Thyroid gland (tissue), 4 donors: ENCODE results near the gene CENPX. TPM values are rescaled to one million over a fixed set of nuclear protein-coding genes. Genes with fewer than 3 reads are reported as not detected.

Source experiments
- DNase-seq, 2 donors: peaks; one replicate each; pipeline ENCODE4 v3.0.0-alpha.2; 2019
- H3K27ac ChIP-seq, 3 donors: fragments of 200-600 bp; sonication (generic); 1 replicate in 2 of 3; 2 replicates in 1 of 3; pipeline ENCODE4 v1.5.1; 2016 to 2019; ENCODE audit warnings: mild to moderate bottlenecking in 1 of 3, moderate library complexity in 1 of 3
- H3K27me3 ChIP-seq: fragments of 200-600 bp; sonication (generic); one replicate; pipeline ENCODE4 v1.5.1; 2019
- H3K36me3 ChIP-seq, 2 donors: fragments of 200-600 bp; sonication (generic); one replicate each; pipeline ENCODE4 v1.5.1; 2016 to 2019
- H3K4me1 ChIP-seq, 2 donors: fragments of 200-600 bp; sonication (generic); one replicate each; pipeline ENCODE4 v1.5.1; 2017 to 2019
- H3K4me3 ChIP-seq, 3 donors: fragments of 200-600 bp; sonication (generic); replicated peaks in 1 of 3; 1 replicate in 2 of 3; 2 replicates in 1 of 3; pipeline ENCODE4 v1.5.1; 2016; ENCODE audit warnings: mild to moderate bottlenecking in 1 of 3
- H3K9me3 ChIP-seq: fragments of 200-600 bp; sonication (generic); one replicate; pipeline ENCODE4 v1.5.1; 2017
- POLR2A ChIP-seq, 2 donors: fragments of 450-650 bp; IDR thresholded peaks; one replicate each; pipeline ENCODE4 v1.6.1; 2017; ENCODE audit warnings: antibody characterized with exemption in 2 of 2, mild to moderate bottlenecking in 2 of 2, moderate library complexity in 1 of 2
- WGBS, 2 donors: methylation state at CpG; one replicate each; pipeline ENCODE4 v1.1.5; 2017; 5-methylcytosine and 5-hydroxymethylcytosine counted together
- intact Hi-C: fragments of 100-400 bp; cut with DNase I; formaldehyde crosslinking; loops from one replicate; pipeline ENCODE4 v1.15.1; 2023
- total RNA-seq, 4 donors: library from RNA; depleted of rRNA; stranded (reverse); fragments of >200 nt; gene quantifications; one replicate each; pipeline ENCODE4 v1.2.3, GENCODE V29; 2016
- TF ChIP-seq, protein P1 (sequence below), 6 experiments: fragments of 200-600 bp in 3 of 6; fragments of 450-650 bp in 3 of 6; sonication (generic) in 3 of 6; IDR thresholded peaks; one replicate each; pipeline ENCODE4 v1.5.1; 2016 to 2019; ENCODE audit warnings: antibody characterized with exemption in 6 of 6, mild to moderate bottlenecking in 2 of 6, inconsistent platforms in 1 of 6, moderate library complexity in 1 of 6

The CENPX gene
- total RNA-seq, 4 donors from 2014 or later: 40.7 to 95.9 (median 78.0) TPM

DNA sequence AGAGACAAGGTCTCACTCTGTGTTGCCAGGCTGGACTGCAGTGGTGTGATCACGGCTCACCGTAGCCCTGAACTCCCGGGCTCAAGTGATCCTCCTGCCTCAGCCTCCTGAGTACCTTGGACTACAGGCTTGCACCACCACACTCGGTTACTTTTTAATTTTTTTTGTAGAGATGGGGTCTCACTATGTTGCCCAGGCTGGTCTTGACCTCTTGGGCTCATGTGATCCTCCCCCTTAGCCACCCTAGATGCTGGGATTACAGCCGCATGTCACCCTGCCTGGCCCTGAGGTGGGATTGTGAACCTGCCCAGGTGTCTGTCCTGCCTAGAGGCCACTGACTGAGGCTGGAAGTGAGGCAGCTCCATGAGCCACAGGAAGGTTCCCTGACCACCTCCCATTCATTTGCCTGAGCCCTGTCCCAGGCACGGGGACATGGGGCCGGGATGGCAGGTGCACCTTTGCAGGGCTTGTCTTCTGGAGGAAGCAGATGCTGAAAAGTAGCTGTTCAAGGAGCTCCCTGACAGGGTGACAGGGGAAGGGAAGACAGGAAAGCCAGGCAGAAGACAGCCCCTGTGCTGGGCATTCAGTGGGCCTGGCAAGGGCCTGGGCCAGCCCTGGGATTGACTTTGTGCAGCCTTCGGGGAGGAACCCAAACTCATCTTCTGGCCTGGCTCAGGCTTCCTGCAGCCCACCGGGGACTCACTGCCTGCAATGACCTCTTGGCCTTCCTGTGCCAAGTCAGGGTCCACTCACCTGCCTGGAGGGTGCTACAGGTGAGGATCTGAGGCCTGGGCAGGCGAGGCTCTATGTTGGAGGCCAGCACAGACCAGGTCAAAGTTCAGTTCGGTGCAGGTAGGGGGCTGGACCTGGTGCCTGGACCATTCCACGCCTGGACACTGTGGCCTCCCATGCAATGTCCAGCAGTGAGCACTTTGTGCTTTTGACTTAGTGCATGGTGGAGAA is 53.5 kb downstream of the CENPX start:
- Histone ChIP-seq H3K4me3 (no peak overlapping the region), H3K4me1 (peaks cover 10 to 15% of the 10 kb centered on the region in 2 donors), H3K27me3 (no peaks in the 10 kb centered on the region), H3K9me3 (no peaks in the 10 kb centered on the region), H3K36me3 (no peaks in the 10 kb centered on the region), H3K27ac (no peak overlapping the region)
- intact Hi-C loops: no loop called here
- no peak for DNase-seq
- 78 to 86% methylated on average over 8 to 11 of the region's 12 CpGs for WGBS, 2 donors
- TF ChIP-seq, protein P1, sequence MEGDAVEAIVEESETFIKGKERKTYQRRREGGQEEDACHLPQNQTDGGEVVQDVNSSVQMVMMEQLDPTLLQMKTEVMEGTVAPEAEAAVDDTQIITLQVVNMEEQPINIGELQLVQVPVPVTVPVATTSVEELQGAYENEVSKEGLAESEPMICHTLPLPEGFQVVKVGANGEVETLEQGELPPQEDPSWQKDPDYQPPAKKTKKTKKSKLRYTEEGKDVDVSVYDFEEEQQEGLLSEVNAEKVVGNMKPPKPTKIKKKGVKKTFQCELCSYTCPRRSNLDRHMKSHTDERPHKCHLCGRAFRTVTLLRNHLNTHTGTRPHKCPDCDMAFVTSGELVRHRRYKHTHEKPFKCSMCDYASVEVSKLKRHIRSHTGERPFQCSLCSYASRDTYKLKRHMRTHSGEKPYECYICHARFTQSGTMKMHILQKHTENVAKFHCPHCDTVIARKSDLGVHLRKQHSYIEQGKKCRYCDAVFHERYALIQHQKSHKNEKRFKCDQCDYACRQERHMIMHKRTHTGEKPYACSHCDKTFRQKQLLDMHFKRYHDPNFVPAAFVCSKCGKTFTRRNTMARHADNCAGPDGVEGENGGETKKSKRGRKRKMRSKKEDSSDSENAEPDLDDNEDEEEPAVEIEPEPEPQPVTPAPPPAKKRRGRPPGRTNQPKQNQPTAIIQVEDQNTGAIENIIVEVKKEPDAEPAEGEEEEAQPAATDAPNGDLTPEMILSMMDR (IDR thresholded peaks at IDR 0.05): no peak
- no peak for TF ChIP-seq POLR2A (IDR thresholded peaks at IDR 0.05)

Other genes with a start within 250 kb of the CENPX start
- not detected for gene GCGR, start 218.7 kb downstream of the CENPX start, total RNA-seq
- 10 to 100 TPM; 55.2 to 88.6 (median 83.7) TPM for gene MCRIP1, start 189.6 kb downstream of the CENPX start, total RNA-seq
- gene PPP1R27, start 187.8 kb downstream of the CENPX start, total RNA-seq: not detected
- 1,000 to 10,000 TPM in 1 of 4 donors, 100 to 1,000 TPM in 3; 548 to 1,124 (median 681) TPM for gene P4HB, start 162.3 kb downstream of the CENPX start, total RNA-seq
- 100 to 1,000 TPM; 115 to 173 (median 164) TPM for gene ARHGDIA, start 151.5 kb downstream of the CENPX start, total RNA-seq
- gene ALYREF, start 131.3 kb downstream of the CENPX start, total RNA-seq: 100 to 1,000 TPM in 1 of 4 donors, 10 to 100 TPM in 3; 55.5 to 106 (median 75.4) TPM
- gene ANAPC11, start 131.2 kb downstream of the CENPX start, total RNA-seq: 100 to 1,000 TPM in 3 of 4 donors, 10 to 100 TPM in 1; 88.8 to 202 (median 169) TPM
- 1 to 10 TPM in 1 of 4 donors, under 1 TPM in 2, not detected in 1; 0.33 to 1.1 (median 0.38) TPM for gene NPB, start 120.6 kb downstream of the CENPX start, total RNA-seq
- 10 to 100 TPM; 30.4 to 36.5 (median 34.2) TPM for gene PCYT2, start 111.5 kb downstream of the CENPX start, total RNA-seq
- gene SIRT7, start 104.7 kb downstream of the CENPX start, total RNA-seq: 10 to 100 TPM in 3 of 4 donors, 1 to 10 TPM in 1; 8.9 to 23.5 (median 15.8) TPM
- 10 to 100 TPM; 28.2 to 51.8 (median 36.4) TPM for gene MAFG, start 95.1 kb downstream of the CENPX start, total RNA-seq
- gene PYCR1, start 85.6 kb downstream of the CENPX start, total RNA-seq: 10 to 100 TPM in 2 of 4 donors, 1 to 10 TPM in 2; 5.5 to 29.2 (median 13.9) TPM
- not detected for gene MYADML2, start 75.6 kb downstream of the CENPX start, total RNA-seq
- under 1 TPM in 1 of 4 donors, not detected in 3; 0.40 TPM for gene NOTUM, start 61.7 kb downstream of the CENPX start, total RNA-seq
- 10 to 100 TPM; 23.2 to 53.6 (median 35.7) TPM for gene ASPSCR1, start 45.2 kb downstream of the CENPX start, total RNA-seq
- 10 to 100 TPM; 15.3 to 33.0 (median 18.9) TPM for gene LRRC45, start 427 bp upstream of the CENPX start, total RNA-seq
- gene RAC3, start 8.8 kb upstream of the CENPX start, total RNA-seq: 10 to 100 TPM; 11.8 to 23.8 (median 14.4) TPM
- 100 to 1,000 TPM in 2 of 4 donors, 10 to 100 TPM in 2; 88.6 to 161 (median 114) TPM for gene DCXR, start 14.8 kb upstream of the CENPX start, total RNA-seq
- 10 to 100 TPM; 36.0 to 49.0 (median 38.3) TPM for gene RFNG, start 28.9 kb upstream of the CENPX start, total RNA-seq
- gene GPS1, start 29.0 kb upstream of the CENPX start, total RNA-seq: 100 to 1,000 TPM in 2 of 4 donors, 10 to 100 TPM in 2; 80.1 to 164 (median 102) TPM
- 10 to 100 TPM; 58.7 to 90.5 (median 75.5) TPM for gene DUS1L, start 42.9 kb upstream of the CENPX start, total RNA-seq
- 10 to 100 TPM; 23.5 to 92.5 (median 77.3) TPM for gene FASN, start 75.4 kb upstream of the CENPX start, total RNA-seq
- gene CCDC57, start 190.0 kb upstream of the CENPX start, total RNA-seq: 10 to 100 TPM; 27.1 to 79.9 (median 50.9) TPM
- 10 to 100 TPM; 42.1 to 75.5 (median 44.2) TPM for gene SLC16A3, start 206.2 kb upstream of the CENPX start, total RNA-seq